H7 (cell line): ENCODE measurements around the gene FRS3. TPM values are rescaled to one million over a fixed set of nuclear protein-coding genes. Genes with fewer than 3 reads are reported as not detected.
"Not testable (repeated sequence)": the region's sequence is repeated elsewhere in the genome, so short reads cannot be mapped to it uniquely, and the experiment has no call there.

Experiments used
- DNase-seq: peaks from one replicate; pipeline ENCODE4 v3.0.0; 2012
- H3K27me3 ChIP-seq: 2 replicates; pipeline ENCODE4 v1.6.0; 2011; ENCODE audit warnings: mild to moderate bottlenecking, low read length; ENCODE audit not compliant: control insufficient read depth, insufficient read depth
- H3K36me3 ChIP-seq: replicated peaks from 2 replicates; pipeline ENCODE4 v1.5.1; 2011; ENCODE audit warnings: low read length; ENCODE audit not compliant: control insufficient read depth, insufficient read depth
- H3K4me3 ChIP-seq: 2 replicates; pipeline ENCODE4 v1.5.1; 2011; ENCODE audit warnings: low read depth, mild to moderate bottlenecking, control low read depth, low read length, moderate library complexity; ENCODE audit not compliant: insufficient read depth
- total RNA-seq: library from RNA; depleted of rRNA; stranded (reverse); fragments of >200 nt; shearing (Covaris generic); gene quantifications from 2 replicates; pipeline ENCODE4 v1.2.3, GENCODE V29; 2014; rRNA removed

The FRS3 gene, protein sequence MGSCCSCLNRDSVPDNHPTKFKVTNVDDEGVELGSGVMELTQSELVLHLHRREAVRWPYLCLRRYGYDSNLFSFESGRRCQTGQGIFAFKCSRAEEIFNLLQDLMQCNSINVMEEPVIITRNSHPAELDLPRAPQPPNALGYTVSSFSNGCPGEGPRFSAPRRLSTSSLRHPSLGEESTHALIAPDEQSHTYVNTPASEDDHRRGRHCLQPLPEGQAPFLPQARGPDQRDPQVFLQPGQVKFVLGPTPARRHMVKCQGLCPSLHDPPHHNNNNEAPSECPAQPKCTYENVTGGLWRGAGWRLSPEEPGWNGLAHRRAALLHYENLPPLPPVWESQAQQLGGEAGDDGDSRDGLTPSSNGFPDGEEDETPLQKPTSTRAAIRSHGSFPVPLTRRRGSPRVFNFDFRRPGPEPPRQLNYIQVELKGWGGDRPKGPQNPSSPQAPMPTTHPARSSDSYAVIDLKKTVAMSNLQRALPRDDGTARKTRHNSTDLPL
- 2.2 and 4.2 TPM in 2 replicates for total RNA-seq

DNA sequence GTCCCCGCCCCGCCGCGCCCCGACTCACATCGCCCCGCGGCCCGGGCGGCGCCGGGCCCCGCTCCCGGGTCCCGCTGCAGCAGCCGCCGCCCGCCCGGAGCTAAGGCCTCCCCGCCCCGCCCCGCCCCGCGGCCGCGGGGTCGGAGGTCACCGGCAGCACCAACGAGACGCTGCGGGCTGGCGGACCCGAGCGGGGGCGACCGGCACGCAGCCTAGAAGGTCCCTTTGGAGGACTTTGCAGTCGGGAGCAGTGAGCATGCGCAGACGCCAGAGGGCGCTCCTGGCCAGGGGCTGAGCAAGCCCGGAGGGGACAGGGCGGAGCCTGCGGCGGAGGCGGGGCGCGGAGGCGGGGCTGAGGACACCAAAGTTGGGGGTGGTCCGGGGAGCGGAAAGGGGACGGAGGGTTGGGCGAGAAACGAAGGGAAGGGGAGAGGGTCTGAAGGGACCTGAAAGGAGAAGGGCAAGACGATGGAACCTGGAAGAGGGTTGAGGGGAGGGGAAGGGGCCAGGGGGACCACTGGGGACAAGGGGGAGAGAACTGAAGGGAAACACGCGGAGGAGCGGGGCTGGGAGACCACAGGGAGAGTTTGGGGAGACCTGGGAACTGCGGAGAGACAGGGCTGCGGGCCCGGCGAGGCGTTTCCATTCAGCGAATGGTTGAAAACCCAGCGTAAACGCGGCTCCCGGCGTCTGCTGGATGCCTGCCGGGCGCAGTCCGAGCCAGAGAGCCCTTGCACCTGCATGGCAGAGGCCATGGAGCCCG, at the start of gene FRS3:
FRS3 (minus strand) TSS at position 113 of the 763 bp plus-strand sequence. CDS start 2,913 bp downstream, outside the sequence.
- peak within 1 kb of the TSS; percentile 79 for H3K4me3 ChIP-seq
- peaks cover 44% of the 10 kb centered on the region for H3K27me3 ChIP-seq
- peak; percentile 100 for DNase-seq
- peaks cover 4% of the 10 kb centered on the region for H3K36me3 ChIP-seq

DNA sequence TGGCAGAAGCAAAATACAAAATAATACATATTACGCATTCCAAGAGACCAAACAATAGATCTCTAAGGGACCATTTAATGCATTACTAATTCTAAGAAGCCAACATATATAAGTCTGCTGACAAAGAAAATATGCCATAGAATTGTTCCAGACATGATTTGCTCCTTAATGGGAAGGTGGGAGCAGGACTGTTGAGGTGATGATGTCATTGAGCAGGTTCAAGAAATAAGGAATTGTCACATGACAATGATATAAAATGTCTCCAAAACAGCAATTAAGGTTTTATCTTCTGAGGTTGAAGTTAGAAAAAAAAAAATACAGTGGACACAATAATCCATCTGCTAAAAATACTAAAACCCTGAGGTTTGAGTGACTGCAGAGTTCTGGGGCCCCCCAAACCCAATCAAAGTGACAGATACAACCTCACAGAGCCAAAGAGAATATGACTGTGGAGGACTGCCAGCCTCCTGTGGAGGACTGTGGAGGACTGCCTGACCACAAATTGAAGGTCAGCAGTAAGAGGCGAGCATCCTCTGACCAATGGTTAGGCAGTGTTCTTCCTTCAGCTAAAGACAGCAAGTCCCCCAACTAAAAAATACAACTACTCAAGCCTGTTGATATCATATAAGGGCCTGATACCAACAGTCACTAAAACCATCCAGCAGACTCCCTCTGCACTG, 46.8 kb upstream of the FRS3 start:
- Histone ChIP-seq H3K4me3 (no peak overlapping the region), H3K27me3 (no peaks in the 10 kb centered on the region), H3K36me3 (no peaks in the 10 kb centered on the region)
- DNase-seq = no peak

DNA sequence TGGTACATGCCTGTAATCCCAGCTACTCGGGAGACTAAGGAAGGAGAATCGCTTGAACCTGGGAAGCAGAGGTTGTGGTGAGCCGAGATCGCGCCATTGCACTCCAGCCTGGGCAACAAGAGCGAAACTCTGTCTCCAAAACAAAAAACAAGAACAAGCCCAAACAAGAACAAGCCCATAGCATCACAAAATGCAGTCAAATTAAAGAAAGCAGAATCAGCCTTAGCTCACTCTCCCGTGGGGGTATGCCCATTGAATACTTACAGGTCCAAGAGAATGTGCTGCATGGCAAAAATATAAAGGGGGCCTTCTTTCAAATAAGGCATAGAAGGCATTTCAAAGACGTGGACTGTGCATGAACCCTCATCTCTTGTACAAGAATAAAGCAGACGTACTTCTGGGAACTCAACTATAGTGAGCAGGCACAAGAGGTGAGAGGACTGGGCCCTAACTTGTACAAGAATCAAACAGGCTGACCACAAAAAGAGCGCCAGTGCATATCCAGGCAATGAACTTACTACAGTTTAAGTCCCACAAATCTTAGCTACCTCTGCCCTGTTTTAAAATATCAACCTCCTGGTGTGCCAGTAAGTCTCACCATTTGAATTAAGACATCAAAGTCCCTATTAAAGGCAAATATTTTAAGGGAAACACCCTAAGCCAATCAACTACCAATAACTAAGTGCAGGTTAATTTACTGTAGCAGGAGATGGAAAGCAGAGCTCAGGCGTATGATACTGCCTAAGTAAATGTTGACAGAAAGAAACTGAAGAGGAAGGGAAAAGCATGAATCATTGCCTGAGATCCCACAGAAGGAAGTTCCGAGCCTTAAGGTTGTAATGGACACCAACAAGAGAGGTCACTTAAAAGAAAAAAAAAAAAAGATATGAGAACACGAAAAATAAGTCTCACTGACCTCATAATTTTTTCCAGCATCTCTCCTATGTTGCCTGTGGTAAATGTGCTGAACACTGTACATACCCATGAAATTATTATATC, 45.2 kb upstream of the FRS3 start:
- Histone ChIP-seq H3K4me3 (no peak overlapping the region), H3K36me3 (no peaks in the 10 kb centered on the region), H3K27me3 (no peaks in the 10 kb centered on the region)
- no peak for DNase-seq

DNA sequence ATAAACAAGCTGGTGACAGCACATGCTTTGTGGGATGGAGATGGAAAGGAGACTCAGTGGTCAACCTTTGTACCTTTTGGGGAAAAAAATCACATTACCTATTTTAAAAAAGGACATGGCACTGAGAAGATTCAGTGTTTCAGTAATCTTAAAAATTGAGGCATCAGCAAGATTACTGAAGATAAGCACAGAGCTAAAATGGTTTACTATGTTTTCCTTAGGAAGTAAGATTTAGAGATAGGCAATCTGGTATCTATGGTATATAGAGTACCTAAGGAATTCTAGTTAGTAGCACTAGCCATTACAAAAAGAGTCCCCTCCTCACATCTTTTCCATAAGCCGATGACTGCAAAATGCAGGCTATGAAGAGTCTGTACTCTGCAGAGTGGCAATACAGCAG, 43.5 kb upstream of the FRS3 start:
- H3K4me3 ChIP-seq = no peak overlapping the region
- H3K27me3 ChIP-seq = no peaks in the 10 kb centered on the region
- DNase-seq = no peak
- no peaks in the 10 kb centered on the region for H3K36me3 ChIP-seq

DNA sequence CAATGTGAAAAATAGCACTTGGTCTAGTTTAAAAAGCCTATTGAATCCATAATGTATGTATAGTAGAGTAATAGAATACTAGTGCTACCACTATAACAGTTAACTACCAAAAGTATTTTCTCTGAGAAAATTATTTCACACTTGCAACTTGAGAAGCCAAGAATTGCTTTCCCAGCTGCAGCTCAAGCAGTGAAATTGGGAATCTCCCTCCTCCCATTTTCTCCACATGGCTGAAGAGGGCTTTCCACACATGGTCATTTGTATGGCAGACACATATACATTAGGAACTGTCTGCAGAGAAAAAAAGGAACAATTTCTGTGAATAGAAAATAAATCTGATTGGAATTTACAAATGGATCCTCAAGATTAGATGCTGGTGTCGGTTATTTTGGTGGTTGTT, 42.3 kb upstream of the FRS3 start:
- Histone ChIP-seq H3K27me3 (no peaks in the 10 kb centered on the region), H3K4me3 (no peak overlapping the region), H3K36me3 (no peaks in the 10 kb centered on the region)
- DNase-seq = no peak

DNA sequence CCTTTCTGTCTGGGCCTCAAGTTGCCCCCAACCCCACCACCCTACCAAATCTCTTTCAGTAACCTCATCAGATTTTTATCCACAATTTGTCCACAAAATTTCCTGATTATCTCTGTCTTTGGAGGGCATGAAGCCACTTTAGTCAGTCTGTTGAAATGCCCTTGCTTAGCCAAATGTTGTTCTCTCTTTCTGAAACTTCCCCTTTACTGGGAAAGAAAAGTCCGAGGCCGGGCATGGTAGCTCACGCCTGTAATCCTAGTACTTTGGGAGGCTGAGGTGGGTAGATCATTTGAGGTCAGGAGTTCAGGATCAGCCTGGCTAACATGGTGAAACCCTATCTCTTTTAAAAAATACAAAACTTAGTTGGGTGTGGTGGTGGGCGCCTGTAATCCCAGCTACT, 41.6 kb upstream of the FRS3 start:
- no peak for DNase-seq
- H3K36me3 ChIP-seq = no peaks in the 10 kb centered on the region
- H3K27me3 ChIP-seq = no peaks in the 10 kb centered on the region
- no peak overlapping the region for H3K4me3 ChIP-seq

DNA sequence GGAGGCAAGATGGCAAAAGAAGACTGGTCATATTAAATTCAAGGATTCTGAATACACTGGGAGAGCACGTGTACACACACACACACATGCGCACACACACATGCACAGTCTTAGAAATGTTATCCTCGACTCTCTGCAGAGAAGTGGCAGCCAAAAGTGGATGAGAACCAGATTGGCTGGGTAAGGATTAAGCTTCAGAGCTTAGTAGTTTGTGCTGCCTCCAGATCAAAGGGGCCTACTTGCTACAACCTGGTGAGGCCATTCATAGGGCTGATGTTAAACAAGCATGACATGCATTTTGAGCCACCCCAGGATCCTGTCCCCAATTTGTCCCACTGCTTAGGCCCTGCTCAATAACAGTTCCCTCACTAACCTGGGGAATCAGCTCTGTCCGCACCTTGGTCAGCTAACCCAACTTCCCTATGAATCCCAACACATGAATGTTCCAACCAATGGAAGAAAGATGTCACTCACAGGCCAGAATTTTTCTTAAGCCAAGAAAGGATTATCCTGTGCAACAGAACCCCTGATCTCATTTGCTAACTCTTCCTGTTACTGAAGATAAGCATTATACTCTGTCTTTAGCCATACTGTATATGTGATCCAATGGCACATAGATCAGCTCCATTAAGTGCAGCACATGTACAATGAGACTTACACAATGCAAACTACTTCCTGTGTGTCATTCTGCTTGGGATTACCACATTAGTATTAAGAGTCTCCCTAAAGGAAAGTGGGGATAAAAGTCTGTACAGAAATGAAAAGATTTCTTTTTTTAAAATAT, 38.8 kb upstream of the FRS3 start:
- H3K27me3 ChIP-seq = no peaks in the 10 kb centered on the region
- H3K36me3 ChIP-seq = no peaks in the 10 kb centered on the region
- no peak for DNase-seq
- H3K4me3 ChIP-seq = no peak overlapping the region

DNA sequence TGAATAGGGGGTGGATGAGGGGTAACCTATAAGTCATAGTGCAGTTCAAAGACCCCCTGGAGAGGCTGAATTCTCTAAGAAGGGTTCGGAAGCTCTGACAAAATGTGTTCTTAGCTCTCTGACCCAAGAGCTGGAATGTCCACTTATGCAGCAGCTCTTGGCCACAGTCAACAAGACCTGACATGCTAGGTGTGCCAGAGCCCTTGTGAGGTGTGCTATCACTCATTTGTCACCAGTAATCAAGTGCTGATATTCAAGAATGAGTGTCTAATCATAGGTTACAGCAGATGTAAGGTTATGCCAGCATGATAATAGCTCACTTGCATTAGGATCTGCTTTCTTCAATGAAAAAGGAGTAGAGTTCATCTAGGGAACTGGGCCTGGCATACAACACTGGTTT, 35.9 kb upstream of the FRS3 start:
- Histone ChIP-seq H3K36me3 (no peaks in the 10 kb centered on the region), H3K4me3 (no peak overlapping the region), H3K27me3 (no peaks in the 10 kb centered on the region)
- DNase-seq = no peak

DNA sequence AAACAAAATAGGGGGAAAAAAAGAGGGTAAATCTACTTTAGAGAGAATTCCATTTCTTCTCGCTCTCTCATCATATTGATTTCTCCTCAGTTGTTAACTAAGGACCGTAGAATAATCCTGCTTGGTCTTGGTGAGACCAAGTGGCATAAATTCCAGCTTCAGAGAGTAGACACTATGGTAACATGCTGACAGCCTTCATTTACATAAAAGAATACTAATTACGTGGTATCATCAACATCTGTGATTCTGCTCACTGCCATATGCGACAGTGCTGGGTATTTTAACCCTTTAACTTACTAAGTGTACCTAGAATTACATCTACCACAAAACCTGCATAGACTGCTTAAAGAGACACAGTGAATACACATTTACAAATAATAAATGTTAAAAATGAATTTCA, 34.9 kb upstream of the FRS3 start:
- Histone ChIP-seq H3K4me3 (no peak overlapping the region), H3K36me3 (no peaks in the 10 kb centered on the region), H3K27me3 (no peaks in the 10 kb centered on the region)
- no peak for DNase-seq

DNA sequence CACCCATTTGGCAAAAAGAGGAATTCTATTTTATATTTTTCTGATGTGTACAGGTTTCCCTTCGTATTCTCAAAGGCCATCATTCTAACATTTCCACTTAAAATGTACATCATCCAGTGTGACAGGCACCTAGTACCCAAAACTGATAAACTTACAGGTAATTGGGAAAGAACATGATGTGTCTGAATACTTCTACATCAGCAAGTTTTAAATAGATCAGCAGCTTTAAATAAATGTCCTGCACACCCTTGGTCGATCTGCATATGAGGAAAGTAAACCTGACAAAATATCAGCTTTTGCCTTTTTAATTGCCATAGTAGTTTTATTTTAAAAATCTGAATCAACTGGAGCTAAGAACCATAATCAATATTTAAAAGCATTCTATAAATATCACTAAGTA, 34.3 kb upstream of the FRS3 start:
- Histone ChIP-seq H3K36me3 (no peaks in the 10 kb centered on the region), H3K27me3 (no peaks in the 10 kb centered on the region), H3K4me3 (no peak overlapping the region)
- DNase-seq = no peak

DNA sequence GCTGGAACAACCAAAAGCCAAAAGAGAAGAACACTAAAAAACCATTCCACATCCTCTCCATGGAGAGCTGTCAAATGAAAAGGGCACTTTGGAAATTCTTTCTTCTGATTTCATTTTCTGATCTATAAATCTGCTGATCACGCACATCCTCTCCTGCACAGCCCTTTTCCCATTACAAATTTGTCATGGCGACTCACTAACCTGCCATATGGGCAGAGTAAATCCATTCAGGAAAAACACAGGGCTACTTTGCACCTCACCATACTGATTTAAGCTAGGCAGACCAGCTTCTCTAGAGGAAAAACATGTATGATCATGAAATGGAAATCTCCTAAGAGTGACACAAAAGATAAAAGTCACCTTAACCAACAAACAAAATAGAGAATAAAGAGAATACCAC, 33.8 kb upstream of the FRS3 start:
- Histone ChIP-seq H3K4me3 (no peak overlapping the region), H3K27me3 (no peaks in the 10 kb centered on the region), H3K36me3 (no peaks in the 10 kb centered on the region)
- DNase-seq = no peak

DNA sequence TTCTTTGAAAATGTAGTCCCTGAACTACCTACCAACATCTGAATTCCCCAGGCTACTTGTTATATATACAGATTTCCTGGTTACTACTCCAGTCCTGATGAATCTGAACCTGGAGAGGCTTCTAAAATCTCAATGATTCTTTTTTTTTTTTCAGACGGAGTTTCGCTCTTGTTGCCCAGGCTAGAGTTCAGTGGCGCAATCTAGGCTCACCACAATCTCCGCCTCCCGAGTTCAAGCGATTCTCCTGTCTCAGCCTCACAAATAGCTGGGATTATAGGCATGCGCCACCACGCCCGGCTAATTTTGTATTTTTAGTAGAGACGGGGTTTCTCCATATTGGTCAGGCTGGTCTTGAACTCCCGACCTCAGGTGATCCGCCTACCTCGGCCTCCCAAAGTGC, 32.2 kb upstream of the FRS3 start:
- H3K27me3 ChIP-seq, H3K4me3 ChIP-seq, DNase-seq, H3K36me3 ChIP-seq: not testable (repeated sequence)

DNA sequence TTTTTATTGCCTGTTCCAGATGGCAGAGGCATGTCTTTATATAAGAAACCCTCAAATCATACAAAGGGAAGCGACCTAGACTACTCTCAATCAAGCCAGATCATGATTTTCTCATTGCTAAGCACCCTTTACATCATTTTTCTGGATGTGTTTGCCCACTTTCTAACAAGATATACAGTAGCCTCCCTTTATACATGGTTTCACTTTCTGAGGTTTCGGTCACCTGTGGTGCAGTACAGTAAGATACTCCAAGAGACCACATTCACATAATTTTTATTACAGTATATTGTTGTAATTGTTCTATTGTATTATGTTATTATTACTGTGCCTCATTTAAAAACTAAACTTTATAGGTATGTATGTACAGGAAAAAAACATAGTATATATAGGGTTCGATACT, 31.4 kb upstream of the FRS3 start:
- DNase-seq = no peak
- no peak overlapping the region for H3K4me3 ChIP-seq
- H3K27me3 ChIP-seq = no peaks in the 10 kb centered on the region
- H3K36me3 ChIP-seq = no peaks in the 10 kb centered on the region; the same call in 1 of the 2 replicates
